ENCODE data around the gene SLC10A2.

SLC10A2 gene

GRCh38 chr13:103067751-103068555 is 1.7 kb upstream of the SLC10A2 start:
- Mint-ChIP-seq H3K4me3 (no peak overlapping the region), H3K36me3 (no peaks in the 10 kb centered on the region), H3K27me3 (no peaks in the 10 kb centered on the region), H3K27ac (no peak overlapping the region), H3K4me1 (no peaks in the 10 kb centered on the region), H3K9me3 (peaks cover 5% of the 10 kb centered on the region)

GRCh38 chr13:103066781-103067345 is 646 bp upstream of the SLC10A2 start:
- H3K27ac Mint-ChIP-seq, result no peak overlapping the region
- H3K4me3 Mint-ChIP-seq, result no peak overlapping the region
- no peaks in the 10 kb centered on the region for H3K36me3 Mint-ChIP-seq
- H3K27me3 Mint-ChIP-seq, result no peaks in the 10 kb centered on the region
- peaks cover 5% of the 10 kb centered on the region for H3K9me3 Mint-ChIP-seq
- no peaks in the 10 kb centered on the region for H3K4me1 Mint-ChIP-seq

GRCh38 chr13:103063376-103063775 is 2.8 kb downstream of the SLC10A2 start:
- Mint-ChIP-seq H3K27ac (no peak overlapping the region), H3K36me3 (no peaks in the 10 kb centered on the region), H3K4me1 (no peaks in the 10 kb centered on the region), H3K27me3 (no peaks in the 10 kb centered on the region), H3K9me3 (no peaks in the 10 kb centered on the region), H3K4me3 (no peak overlapping the region)

- H3K36me3 Mint-ChIP-seq, result no peaks in the 10 kb centered on the region
- H3K27me3 Mint-ChIP-seq, result no peaks in the 10 kb centered on the region
- H3K4me3 Mint-ChIP-seq, result no peak overlapping the region
- H3K9me3 Mint-ChIP-seq, result no peaks in the 10 kb centered on the region
- no peak overlapping the region for H3K27ac Mint-ChIP-seq
- H3K4me1 Mint-ChIP-seq, result no peaks in the 10 kb centered on the region
These were observed 4.1 kb downstream of the SLC10A2 start for GRCh38 chr13:103062079-103062478.

- Mint-ChIP-seq H3K27ac (no peak overlapping the region), H3K4me1 (no peaks in the 10 kb centered on the region), H3K36me3 (no peaks in the 10 kb centered on the region), H3K27me3 (peaks cover 2% of the 10 kb centered on the region), H3K9me3 (peaks cover 14% of the 10 kb centered on the region), H3K4me3 (no peak overlapping the region)
These were observed 10.2 kb downstream of the SLC10A2 start for GRCh38 chr13:103056008-103056407.

- H3K4me1 Mint-ChIP-seq, result no peaks in the 10 kb centered on the region
- H3K9me3 Mint-ChIP-seq, result peaks cover 14% of the 10 kb centered on the region
- no peak overlapping the region for H3K27ac Mint-ChIP-seq
- H3K36me3 Mint-ChIP-seq, result no peaks in the 10 kb centered on the region
- peaks cover 2% of the 10 kb centered on the region for H3K27me3 Mint-ChIP-seq
- H3K4me3 Mint-ChIP-seq, result no peak overlapping the region
These were observed 11.1 kb downstream of the SLC10A2 start for GRCh38 chr13:103055166-103055565.

- no peaks in the 10 kb centered on the region for H3K36me3 Mint-ChIP-seq
- H3K4me1 Mint-ChIP-seq, result no peaks in the 10 kb centered on the region
- H3K4me3 Mint-ChIP-seq, result no peak overlapping the region
- peaks cover 4% of the 10 kb centered on the region for H3K27me3 Mint-ChIP-seq
- no peak overlapping the region for H3K27ac Mint-ChIP-seq
- H3K9me3 Mint-ChIP-seq, result no peaks in the 10 kb centered on the region
These were observed 19.5 kb downstream of the SLC10A2 start for GRCh38 chr13:103046676-103047075.

GRCh38 chr13:103044056-103044455 is 22.2 kb downstream of the SLC10A2 start:
- no peaks in the 10 kb centered on the region for H3K4me1 Mint-ChIP-seq
- no peak overlapping the region for H3K4me3 Mint-ChIP-seq
- H3K9me3 Mint-ChIP-seq, result no peaks in the 10 kb centered on the region
- no peaks in the 10 kb centered on the region for H3K36me3 Mint-ChIP-seq
- peaks cover 4% of the 10 kb centered on the region for H3K27me3 Mint-ChIP-seq
- H3K27ac Mint-ChIP-seq, result no peak overlapping the region

- Mint-ChIP-seq H3K36me3 (no peaks in the 10 kb centered on the region), H3K9me3 (no peaks in the 10 kb centered on the region), H3K4me1 (no peaks in the 10 kb centered on the region), H3K27ac (no peak overlapping the region), H3K27me3 (no peaks in the 10 kb centered on the region), H3K4me3 (no peak overlapping the region)
These were observed 26.2 kb downstream of the SLC10A2 start for GRCh38 chr13:103040006-103040405.

GRCh38 chr13:103039183-103039582 is 27.0 kb downstream of the SLC10A2 start:
- H3K4me1 Mint-ChIP-seq, result no peaks in the 10 kb centered on the region
- no peaks in the 10 kb centered on the region for H3K9me3 Mint-ChIP-seq
- no peaks in the 10 kb centered on the region for H3K36me3 Mint-ChIP-seq
- H3K27me3 Mint-ChIP-seq, result no peaks in the 10 kb centered on the region
- H3K4me3 Mint-ChIP-seq, result no peak overlapping the region
- H3K27ac Mint-ChIP-seq, result no peak overlapping the region

- no peak overlapping the region for H3K27ac Mint-ChIP-seq
- H3K36me3 Mint-ChIP-seq, result no peaks in the 10 kb centered on the region
- H3K4me3 Mint-ChIP-seq, result no peak overlapping the region
- no peaks in the 10 kb centered on the region for H3K27me3 Mint-ChIP-seq
- H3K9me3 Mint-ChIP-seq, result no peaks in the 10 kb centered on the region
- no peaks in the 10 kb centered on the region for H3K4me1 Mint-ChIP-seq
These were observed 29.9 kb downstream of the SLC10A2 start for GRCh38 chr13:103036268-103036667.

GRCh38 chr13:103033999-103034398 is 32.2 kb downstream of the SLC10A2 start:
- Mint-ChIP-seq H3K36me3 (no peaks in the 10 kb centered on the region), H3K27me3 (no peaks in the 10 kb centered on the region), H3K4me3 (no peak overlapping the region), H3K27ac (no peak overlapping the region), H3K4me1 (no peaks in the 10 kb centered on the region), H3K9me3 (peaks cover 4% of the 10 kb centered on the region)

- H3K4me3 Mint-ChIP-seq, result no peak overlapping the region
- H3K9me3 Mint-ChIP-seq, result peaks cover 13% of the 10 kb centered on the region
- no peaks in the 10 kb centered on the region for H3K36me3 Mint-ChIP-seq
- H3K27me3 Mint-ChIP-seq, result no peaks in the 10 kb centered on the region
- no peak overlapping the region for H3K27ac Mint-ChIP-seq
- H3K4me1 Mint-ChIP-seq, result no peaks in the 10 kb centered on the region
These were observed 34.8 kb downstream of the SLC10A2 start for GRCh38 chr13:103031332-103031873.

GRCh38 chr13:103030776-103031175 is 35.4 kb downstream of the SLC10A2 start:
- no peaks in the 10 kb centered on the region for H3K27me3 Mint-ChIP-seq

GRCh38 chr13:103029798-103030197 is 36.4 kb downstream of the SLC10A2 start:
- Mint-ChIP-seq H3K27ac (no peak overlapping the region), H3K9me3 (peaks cover 24% of the 10 kb centered on the region), H3K4me1 (no peaks in the 10 kb centered on the region), H3K4me3 (no peak overlapping the region), H3K36me3 (no peaks in the 10 kb centered on the region), H3K27me3 (no peaks in the 10 kb centered on the region)

More at GRCh38 chr13:103030776-103031175, 35.4 kb downstream of the SLC10A2 start:
- no peaks in the 10 kb centered on the region for H3K36me3 Mint-ChIP-seq
- H3K27ac Mint-ChIP-seq, result no peak overlapping the region
- H3K9me3 Mint-ChIP-seq, result peaks cover 18% of the 10 kb centered on the region
- H3K4me1 Mint-ChIP-seq, result no peaks in the 10 kb centered on the region
- H3K4me3 Mint-ChIP-seq, result no peak overlapping the region

GRCh38 chr13:103022336-103022735 is 43.9 kb downstream of the SLC10A2 start:
- no peaks in the 10 kb centered on the region for H3K27me3 Mint-ChIP-seq
- no peak overlapping the region for H3K4me3 Mint-ChIP-seq
- no peaks in the 10 kb centered on the region for H3K4me1 Mint-ChIP-seq
- no peak overlapping the region for H3K27ac Mint-ChIP-seq
- peaks cover 20% of the 10 kb centered on the region for H3K9me3 Mint-ChIP-seq
- no peaks in the 10 kb centered on the region for H3K36me3 Mint-ChIP-seq
